HUES48 (cell line): ENCODE measurements around the gene TFAP2D.

ENCODE experiments used
- H3K27ac ChIP-seq: one replicate; pipeline ENCODE4 v1.7.0; 2013; ENCODE audit warnings: low read depth, low read length, inconsistent platforms
- H3K27me3 ChIP-seq: 2 replicates; pipeline ENCODE4 v1.6.1; 2013; ENCODE audit warnings: mild to moderate bottlenecking, low read length; ENCODE audit not compliant: control insufficient read depth, insufficient read depth
- H3K36me3 ChIP-seq: 2 replicates; pipeline ENCODE4 v1.6.1; 2013; ENCODE audit warnings: low read length; ENCODE audit not compliant: control insufficient read depth, insufficient read depth
- H3K4me1 ChIP-seq: 2 replicates; pipeline ENCODE4 v1.6.1; 2013; ENCODE audit warnings: mild to moderate bottlenecking, low read length; ENCODE audit not compliant: control insufficient read depth, insufficient read depth
- H3K4me3 ChIP-seq: 2 replicates; pipeline ENCODE4 v1.5.1; 2013; ENCODE audit warnings: mild to moderate bottlenecking, low read depth, low read length
- H3K9ac ChIP-seq: 2 replicates; pipeline ENCODE4 v1.6.1; 2013; ENCODE audit warnings: mild to moderate bottlenecking, low read depth, low read length, moderate library complexity
- H3K9me3 ChIP-seq: 2 replicates; pipeline ENCODE4 v1.6.1; 2013; ENCODE audit warnings: low read length; ENCODE audit not compliant: control insufficient read depth, insufficient read depth

Gene TFAP2D

DNA sequence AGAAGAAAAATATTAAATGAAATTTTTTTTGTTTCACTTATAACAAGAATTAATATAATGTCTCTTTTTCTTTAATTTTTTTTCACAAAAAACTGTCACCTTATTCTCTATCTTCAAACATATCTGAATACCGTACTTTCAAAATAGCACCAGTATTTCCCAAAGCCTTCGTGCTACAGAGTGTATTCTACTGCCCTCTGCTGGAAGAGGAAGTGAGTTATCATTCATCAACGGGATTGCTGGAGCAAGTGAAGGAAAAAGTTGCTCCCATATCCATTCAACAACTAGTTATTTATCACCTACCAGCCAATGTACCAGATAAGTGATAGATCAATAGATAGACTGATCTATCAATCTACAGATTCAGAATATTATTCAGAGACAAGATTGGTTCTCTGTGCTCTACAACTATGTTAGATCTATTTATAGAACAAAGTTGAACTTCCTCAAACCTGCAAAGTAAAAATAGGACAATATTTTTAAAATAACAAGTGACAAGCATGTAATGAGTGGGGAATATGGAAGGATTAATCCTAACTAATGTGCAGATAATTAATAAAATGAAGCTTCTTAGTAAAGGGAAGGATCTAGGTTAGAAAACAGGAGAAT lies 78.7 kb downstream of the TFAP2D start:
- no peak overlapping the region for H3K27ac ChIP-seq
- H3K4me1 ChIP-seq = no peaks in the 10 kb centered on the region
- no peak overlapping the region for H3K4me3 ChIP-seq
- no peaks in the 10 kb centered on the region for H3K9me3 ChIP-seq
- no peaks in the 10 kb centered on the region for H3K36me3 ChIP-seq
- peaks cover 11% of the 10 kb centered on the region for H3K27me3 ChIP-seq
- no peak overlapping the region for H3K9ac ChIP-seq

DNA sequence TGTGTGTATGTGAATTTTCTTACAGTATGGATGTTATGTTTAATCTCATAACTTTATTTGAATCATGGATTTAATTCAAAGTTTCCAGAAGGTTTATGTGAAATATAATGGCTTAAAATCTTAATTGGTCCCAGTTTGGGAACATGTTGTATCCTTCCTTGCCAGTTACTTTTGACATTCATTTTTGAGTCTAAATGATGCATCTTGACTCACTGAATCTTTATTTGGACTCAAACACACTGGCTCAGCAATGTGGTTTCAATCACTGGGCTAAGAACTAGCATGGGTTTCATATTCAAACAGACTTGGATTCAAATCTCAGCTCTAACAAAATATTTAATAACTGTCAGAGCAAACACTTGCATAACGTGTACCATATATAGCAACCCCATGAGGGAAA lies 79.4 kb downstream of the TFAP2D start:
- Histone ChIP-seq H3K36me3 (no peaks in the 10 kb centered on the region), H3K9me3 (no peaks in the 10 kb centered on the region), H3K27me3 (peaks cover 11% of the 10 kb centered on the region), H3K27ac (no peak overlapping the region), H3K4me1 (no peaks in the 10 kb centered on the region), H3K4me3 (no peak overlapping the region), H3K9ac (no peak overlapping the region)

DNA sequence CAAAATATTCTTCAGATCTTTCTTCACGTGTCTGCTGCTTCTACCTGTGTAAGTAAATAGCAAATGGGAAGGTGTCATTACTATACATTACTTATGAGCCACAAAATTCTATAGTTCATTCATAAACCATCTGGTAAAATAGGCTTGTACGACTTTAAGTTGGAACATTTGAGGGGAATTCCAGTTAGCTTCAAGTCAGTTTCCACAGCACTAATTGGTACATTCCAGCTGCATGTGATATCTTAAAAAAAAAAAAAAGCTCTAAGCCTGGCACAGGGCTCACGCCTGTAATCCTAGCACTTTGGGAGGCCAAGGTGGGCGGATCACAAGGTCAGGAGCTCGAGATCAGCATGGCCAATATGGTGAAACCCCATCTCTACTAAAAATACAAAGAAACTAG lies 82.2 kb downstream of the TFAP2D start:
- Histone ChIP-seq H3K9me3 (no peaks in the 10 kb centered on the region), H3K36me3 (no peaks in the 10 kb centered on the region), H3K27ac (no peak overlapping the region), H3K4me3 (no peak overlapping the region), H3K9ac (no peak overlapping the region), H3K4me1 (no peaks in the 10 kb centered on the region), H3K27me3 (peaks cover 11% of the 10 kb centered on the region)

DNA sequence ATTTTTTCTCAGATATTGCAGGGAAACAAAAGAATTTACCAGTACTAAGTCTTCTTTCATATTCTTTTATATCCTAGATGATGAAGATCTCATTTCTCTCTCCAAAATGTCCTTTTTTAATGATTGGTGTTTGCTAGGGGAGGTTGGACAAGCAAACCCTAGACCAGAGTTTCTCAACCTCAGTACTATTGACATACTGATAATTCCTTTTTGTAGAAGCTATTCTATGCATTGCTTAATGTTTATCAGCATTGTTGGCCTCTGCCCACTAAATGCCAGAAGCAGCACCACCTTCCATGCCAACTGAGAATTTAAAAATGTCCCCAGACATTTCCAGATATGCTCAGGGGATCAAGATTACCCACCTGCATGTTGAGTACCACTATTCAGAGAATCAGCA lies 91.0 kb downstream of the TFAP2D start:
- H3K27ac ChIP-seq = no peak overlapping the region
- H3K4me3 ChIP-seq = no peak overlapping the region
- no peaks in the 10 kb centered on the region for H3K9me3 ChIP-seq
- no peaks in the 10 kb centered on the region for H3K36me3 ChIP-seq
- 0 out of 2 replicates have a peak, but pooled peaks cover 3% of the 10 kb centered on the region for H3K27me3 ChIP-seq
- H3K9ac ChIP-seq = no peak overlapping the region
- no peaks in the 10 kb centered on the region for H3K4me1 ChIP-seq

DNA sequence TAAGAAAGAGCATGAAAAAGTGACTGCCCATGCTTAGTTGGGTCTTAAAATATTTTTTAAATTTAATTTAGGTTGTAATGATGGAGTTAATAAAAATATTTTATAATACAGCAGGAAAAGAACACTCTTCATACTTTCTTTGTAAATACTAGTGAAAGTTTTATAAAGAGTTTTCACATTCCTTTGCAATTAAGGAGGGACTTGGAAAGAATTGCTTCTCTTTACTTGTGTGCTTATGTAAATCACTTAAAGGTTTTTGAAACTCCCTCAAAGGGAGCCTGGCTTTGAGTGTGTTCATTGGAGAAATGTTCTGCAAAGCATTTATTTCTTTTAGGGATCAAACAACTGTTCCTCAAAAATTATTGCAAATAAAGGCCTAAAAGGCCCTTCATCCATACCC lies 93.7 kb downstream of the TFAP2D start:
- no peaks in the 10 kb centered on the region for H3K4me1 ChIP-seq
- no peak overlapping the region for H3K4me3 ChIP-seq
- no peaks in the 10 kb centered on the region; the same call in 1 of the 2 replicates for H3K9me3 ChIP-seq
- no peaks in the 10 kb centered on the region for H3K36me3 ChIP-seq
- H3K27me3 ChIP-seq = 0 out of 2 replicates have a peak, but pooled peaks cover 3% of the 10 kb centered on the region
- H3K27ac ChIP-seq = no peak overlapping the region
- H3K9ac ChIP-seq = no peak overlapping the region

DNA sequence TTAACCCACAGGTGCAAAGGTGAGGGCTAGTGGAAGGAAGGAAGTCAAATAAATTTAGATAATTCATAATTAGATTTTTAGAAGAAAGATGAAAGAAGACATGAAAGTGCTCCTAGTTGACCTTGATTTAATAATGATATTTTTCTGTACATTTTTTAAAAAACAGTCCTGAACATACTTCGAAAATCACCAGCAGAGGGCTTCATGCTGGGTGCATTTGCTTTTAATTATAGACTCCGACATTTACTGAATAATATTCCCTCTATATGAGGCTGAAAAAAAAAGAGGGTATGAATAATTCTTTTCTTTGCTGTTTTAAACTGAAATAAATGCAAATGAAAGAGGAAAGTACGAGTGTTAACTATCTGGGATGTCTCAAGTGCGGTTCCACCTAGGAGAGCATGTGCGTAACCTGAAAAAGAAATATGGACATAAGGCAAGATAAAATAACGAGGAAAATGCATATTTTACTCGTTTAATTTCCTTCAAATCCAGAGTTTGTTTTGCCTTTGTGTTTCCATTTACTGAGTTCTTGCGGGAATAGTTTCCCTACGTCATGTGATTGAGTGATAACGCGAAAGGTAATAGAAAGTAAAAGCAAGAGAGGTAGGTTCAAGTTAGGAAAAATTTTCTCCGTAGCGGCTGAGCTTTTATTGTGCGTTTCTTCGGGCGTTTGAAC lies 102.2 kb downstream of the TFAP2D start:
- Histone ChIP-seq H3K27me3 (peaks cover 70% of the 10 kb centered on the region), H3K9ac (no peak overlapping the region), H3K27ac (no peak overlapping the region)

DNA sequence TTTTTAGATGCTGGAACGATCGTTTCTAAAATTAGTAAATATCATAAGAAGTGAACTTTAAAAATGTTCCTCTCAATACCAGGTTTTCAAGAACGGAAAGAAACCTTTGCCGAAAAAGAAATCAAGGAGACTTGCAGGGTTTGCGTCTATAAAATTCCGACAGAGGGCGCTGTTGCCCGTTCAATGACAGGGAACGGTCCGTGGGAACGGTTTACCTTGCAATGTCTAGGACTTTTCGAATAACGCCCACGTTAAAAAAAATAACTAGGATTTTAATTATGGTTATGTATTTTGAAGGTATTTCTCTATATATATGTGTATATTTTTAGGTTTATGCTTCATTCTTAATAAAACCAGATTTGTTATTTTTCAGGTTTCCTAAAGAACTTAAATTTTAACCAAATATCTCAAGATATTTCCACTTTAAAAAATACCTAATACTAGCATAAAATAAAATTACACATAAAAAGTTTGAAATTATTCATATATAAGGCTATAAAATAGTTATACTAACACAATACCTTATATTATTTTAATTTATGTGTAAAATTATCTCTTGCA lies 102.9 kb downstream of the TFAP2D start:
- no peaks in the 10 kb centered on the region for H3K36me3 ChIP-seq
- no peaks in the 10 kb centered on the region for H3K9me3 ChIP-seq
- H3K9ac ChIP-seq = no peak overlapping the region
- no peak overlapping the region for H3K27ac ChIP-seq
- peaks cover 16% of the 10 kb centered on the region for H3K4me1 ChIP-seq
- H3K4me3 ChIP-seq = peak overlapping the region; percentile 59
- peaks cover 76% of the 10 kb centered on the region for H3K27me3 ChIP-seq

More for the DNA sequence above, 102.2 kb downstream of the TFAP2D start:
- Histone ChIP-seq H3K36me3 (no peaks in the 10 kb centered on the region), H3K4me1 (peaks cover 11% of the 10 kb centered on the region), H3K4me3 (peak overlapping the region; percentile 59), H3K9me3 (no peaks in the 10 kb centered on the region; the same call in 1 of the 2 replicates)

DNA sequence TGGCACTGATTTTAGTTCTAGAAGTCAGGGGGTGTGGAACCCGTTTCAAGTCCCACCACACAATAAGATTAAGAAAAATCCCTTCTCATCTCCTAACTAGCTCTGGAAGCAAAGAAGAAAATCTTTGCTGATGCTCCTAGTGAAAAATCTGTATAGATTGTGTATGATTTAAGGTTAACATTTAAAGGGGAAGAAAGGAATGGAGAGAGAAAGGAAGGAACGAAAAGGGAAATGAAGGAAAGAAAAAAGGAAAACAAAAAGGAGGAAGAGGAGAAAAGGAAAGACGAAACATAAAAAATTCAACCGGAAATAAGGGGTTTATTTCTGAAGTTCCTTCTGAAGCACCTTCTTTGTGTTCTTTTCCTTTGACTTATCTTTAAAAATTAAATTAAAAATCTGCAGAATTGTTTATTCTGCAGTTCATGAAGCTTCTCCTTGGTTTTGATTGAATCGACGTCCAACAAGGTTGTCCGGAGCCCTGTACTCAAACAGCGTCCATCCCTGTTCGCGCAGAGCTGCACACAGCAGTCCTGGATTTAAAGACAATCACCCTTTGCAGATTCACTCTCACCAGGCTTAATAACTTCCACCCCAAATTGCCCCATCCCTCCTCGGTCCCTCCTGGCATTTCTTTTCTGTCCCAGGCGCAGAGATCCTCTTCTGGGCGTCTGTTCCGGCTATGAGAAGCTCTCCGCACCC lies 103.8 kb downstream of the TFAP2D start:
- Histone ChIP-seq H3K9ac (no peak overlapping the region), H3K27ac (no peak overlapping the region), H3K27me3 (peaks cover 85% of the 10 kb centered on the region), H3K4me3 (no peak overlapping the region), H3K36me3 (no peaks in the 10 kb centered on the region), H3K9me3 (no peaks in the 10 kb centered on the region), H3K4me1 (peaks cover 23% of the 10 kb centered on the region)

DNA sequence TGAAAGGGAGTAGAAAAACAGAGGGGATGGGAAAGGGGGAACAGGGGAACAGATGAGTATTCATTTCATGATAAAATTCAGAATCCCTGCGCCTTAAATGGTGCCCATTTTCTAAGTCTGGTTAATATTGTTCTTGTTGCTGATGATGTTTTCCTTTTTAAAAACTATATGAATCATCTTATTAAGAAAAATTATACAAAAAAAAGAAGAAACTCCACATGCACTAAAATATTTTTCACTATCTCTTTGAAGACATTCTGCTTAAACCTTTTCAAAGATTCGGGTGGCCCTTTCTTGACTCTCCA lies 104.3 kb downstream of the TFAP2D start:
- H3K9me3 ChIP-seq = no peaks in the 10 kb centered on the region
- H3K4me3 ChIP-seq = no peak overlapping the region
- H3K27ac ChIP-seq = no peak overlapping the region
- H3K27me3 ChIP-seq = peaks cover 90% of the 10 kb centered on the region
- H3K9ac ChIP-seq = no peak overlapping the region
- H3K36me3 ChIP-seq = no peaks in the 10 kb centered on the region
- peaks cover 28% of the 10 kb centered on the region for H3K4me1 ChIP-seq

DNA sequence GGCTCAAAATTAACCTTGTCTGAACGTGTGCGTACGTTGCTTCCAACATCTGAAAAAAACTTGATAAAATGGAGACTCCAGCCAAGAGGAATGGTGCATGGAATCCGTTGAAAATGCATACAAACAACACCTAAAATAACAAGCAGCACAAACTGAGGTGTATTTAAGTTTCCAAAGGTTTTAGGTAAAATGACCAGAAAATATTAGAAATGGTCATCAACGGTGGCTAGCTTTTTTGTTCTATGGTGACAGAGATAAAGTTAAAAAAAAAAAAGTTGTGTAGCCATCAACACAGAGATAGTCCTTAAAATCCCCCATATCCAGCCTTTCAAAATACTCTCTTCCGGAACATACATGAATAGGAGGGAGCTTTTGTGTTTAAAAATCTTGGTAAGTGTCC lies 104.7 kb downstream of the TFAP2D start:
- H3K27me3 ChIP-seq = peaks cover 95% of the 10 kb centered on the region
- H3K4me1 ChIP-seq = peaks cover 33% of the 10 kb centered on the region
- H3K36me3 ChIP-seq = no peaks in the 10 kb centered on the region
- no peak overlapping the region for H3K4me3 ChIP-seq
- H3K9ac ChIP-seq = no peak overlapping the region
- no peaks in the 10 kb centered on the region for H3K9me3 ChIP-seq
- no peak overlapping the region for H3K27ac ChIP-seq

DNA sequence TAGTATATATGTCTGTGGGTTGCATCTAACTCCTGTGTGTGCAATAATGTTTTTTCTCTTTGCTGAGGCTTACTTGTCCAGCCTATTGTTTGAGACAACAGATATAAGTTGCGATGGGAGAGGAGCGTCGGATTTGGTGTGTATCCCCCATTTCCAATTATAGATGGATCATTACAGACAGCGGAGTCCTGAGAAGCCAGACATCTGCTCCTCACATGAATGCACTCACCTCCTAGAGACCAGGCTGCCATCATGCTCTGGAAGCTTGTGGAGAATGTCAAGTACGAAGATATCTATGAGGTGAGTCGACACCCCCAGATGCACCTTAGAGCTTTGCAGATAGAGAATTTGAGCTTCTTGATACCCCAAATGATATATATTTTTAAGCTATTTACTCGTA lies 105.3 kb downstream of the TFAP2D start, which contains the start of gene TFAP2B:
Gene TFAP2B, plus strand, starts transcription at position 199 of the 400 bp plus-strand sequence. Its CDS starts 21 bp downstream, at position 220.
- Histone ChIP-seq H3K4me1 (peaks cover 38% of the 10 kb centered on the region), H3K9me3 (no peaks in the 10 kb centered on the region), H3K27ac (no peak within 1 kb of the TSS), H3K4me3 (peak within 1 kb of the TSS; percentile 40; the same call in 1 of the 2 replicates), H3K36me3 (no peaks in the 10 kb centered on the region), H3K9ac (no peak within 1 kb of the TSS), H3K27me3 (peaks cover 100% of the 10 kb centered on the region)
